Measurements from ENCODE around the gene LCMT2.
"Not testable (repeated sequence)": the region's sequence is repeated elsewhere in the genome, so short reads cannot be mapped to it uniquely, and the experiment has no call there.

Gene LCMT2

GRCh38 chr15:43316016-43316970 is 14.1 kb downstream of the LCMT2 start:
- no peak for DNase-seq

GRCh38 chr15:43314171-43314570 is 16.2 kb downstream of the LCMT2 start:
- no peak for DNase-seq

- DNase-seq, result no peak
Observed at GRCh38 chr15:43312378-43312777, 18.0 kb downstream of the LCMT2 start.

GRCh38 chr15:43302205-43302817 is 28.1 kb downstream of the LCMT2 start, which contains the start of gene TGM7:
Gene TGM7 (minus strand): TSS chr15:43302255.
- no peak for DNase-seq

GRCh38 chr15:43299884-43300283 is 30.5 kb downstream of the LCMT2 start:
- DNase-seq, result no peak

- no peak for DNase-seq
Observed at GRCh38 chr15:43299411-43299810, 31.0 kb downstream of the LCMT2 start.

- no peak for DNase-seq
Observed at GRCh38 chr15:43294091-43294706, 36.2 kb downstream of the LCMT2 start.

GRCh38 chr15:43293432-43293831 is 36.9 kb downstream of the LCMT2 start:
- DNase-seq, result no peak

- no peak for DNase-seq
Observed at GRCh38 chr15:43292375-43293078, 37.8 kb downstream of the LCMT2 start.

- DNase-seq, result not testable (repeated sequence)
Observed at GRCh38 chr15:43289656-43290055, 40.7 kb downstream of the LCMT2 start.

GRCh38 chr15:43287254-43287653 is 43.1 kb downstream of the LCMT2 start:
- no peak for DNase-seq

- no peak for DNase-seq
Observed at GRCh38 chr15:43286074-43286473, 44.3 kb downstream of the LCMT2 start.

- DNase-seq, result peak; percentile 63 to 69
Observed at GRCh38 chr15:43285609-43286037, 44.8 kb downstream of the LCMT2 start.

GRCh38 chr15:43283526-43283925 is 46.8 kb downstream of the LCMT2 start:
- DNase-seq, result no peak

- no peak for DNase-seq
Observed at GRCh38 chr15:43281926-43282602, 48.3 kb downstream of the LCMT2 start.

- DNase-seq, result no peak
Observed at GRCh38 chr15:43280996-43281395, 49.4 kb downstream of the LCMT2 start.

GRCh38 chr15:43279496-43279895 is 50.9 kb downstream of the LCMT2 start:
- no peak for DNase-seq

GRCh38 chr15:43278869-43279268 is 51.5 kb downstream of the LCMT2 start:
- DNase-seq, result no peak

- no peak for DNase-seq
Observed at GRCh38 chr15:43277901-43278300, 52.5 kb downstream of the LCMT2 start.

GRCh38 chr15:43277231-43277823 is 53.0 kb downstream of the LCMT2 start:
- no peak for DNase-seq

- no peak for DNase-seq
Observed at GRCh38 chr15:43276563-43277200, 53.7 kb downstream of the LCMT2 start.

Data from AML-193 (cell line).